Uterus (tissue), 2 donors: ENCODE data around the gene PLB1.

Experiments used
- POLR2A ChIP-seq, 2 donors: fragments of 450-650 bp; IDR thresholded peaks; one replicate each; pipeline ENCODE4 v1.6.1; 2016; ENCODE audit warnings: antibody characterized with exemption in 2 of 2, mild to moderate bottlenecking in 1 of 2, moderate library complexity in 1 of 2
- TF ChIP-seq, protein P1 (sequence below), 4 experiments: fragments of 200-600 bp in 2 of 4; fragments of 450-650 bp in 2 of 4; sonication (generic) in 2 of 4; IDR thresholded peaks; one replicate each; pipeline ENCODE4 v1.5.1; 2016 to 2019; ENCODE audit warnings: antibody characterized with exemption in 4 of 4, mild to moderate bottlenecking in 2 of 4, moderate library complexity in 1 of 4

DNA sequence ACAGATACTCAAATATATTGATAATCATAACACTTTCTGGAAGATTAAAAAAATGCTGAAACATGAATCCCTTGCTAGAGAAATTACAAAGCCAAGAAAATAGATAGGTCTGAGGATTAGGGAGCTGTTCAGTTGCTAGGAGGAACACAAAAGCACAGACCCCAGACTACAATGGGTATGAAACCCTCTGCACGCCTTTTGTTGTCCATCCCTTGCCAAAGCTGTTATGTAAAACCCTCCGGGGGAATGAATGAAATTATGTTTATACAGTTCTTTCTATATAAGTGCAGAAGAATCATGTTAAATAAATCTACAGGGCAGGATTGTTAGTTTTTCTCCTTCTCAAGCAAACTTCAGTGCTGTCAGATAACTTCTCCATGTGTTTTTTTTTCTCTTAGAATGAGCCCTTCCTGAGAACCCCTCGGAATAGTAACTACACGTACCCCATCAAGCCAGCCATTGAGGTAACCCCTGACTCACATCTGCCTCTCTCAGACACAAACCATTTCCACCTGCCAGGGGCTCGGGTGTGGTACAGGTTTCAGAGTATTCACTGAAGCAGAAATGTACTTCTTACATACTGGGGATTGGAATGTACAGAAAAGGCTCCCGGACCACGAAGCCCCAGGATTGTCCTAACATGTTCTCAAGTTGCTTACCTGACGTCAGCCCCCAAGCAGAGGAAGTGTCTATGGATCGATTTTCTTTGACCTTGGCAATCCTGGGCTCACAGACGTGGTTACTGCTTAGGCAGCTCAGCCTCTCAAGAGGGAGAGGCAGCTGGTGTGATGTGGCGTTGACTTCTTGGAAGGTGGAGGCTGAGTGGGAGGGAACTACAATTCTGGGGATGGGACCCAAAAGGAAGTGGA lies 118.0 kb downstream of the PLB1 start:
- no peak for TF ChIP-seq POLR2A (IDR thresholded peaks at IDR 0.05)
- TF ChIP-seq, protein P1, sequence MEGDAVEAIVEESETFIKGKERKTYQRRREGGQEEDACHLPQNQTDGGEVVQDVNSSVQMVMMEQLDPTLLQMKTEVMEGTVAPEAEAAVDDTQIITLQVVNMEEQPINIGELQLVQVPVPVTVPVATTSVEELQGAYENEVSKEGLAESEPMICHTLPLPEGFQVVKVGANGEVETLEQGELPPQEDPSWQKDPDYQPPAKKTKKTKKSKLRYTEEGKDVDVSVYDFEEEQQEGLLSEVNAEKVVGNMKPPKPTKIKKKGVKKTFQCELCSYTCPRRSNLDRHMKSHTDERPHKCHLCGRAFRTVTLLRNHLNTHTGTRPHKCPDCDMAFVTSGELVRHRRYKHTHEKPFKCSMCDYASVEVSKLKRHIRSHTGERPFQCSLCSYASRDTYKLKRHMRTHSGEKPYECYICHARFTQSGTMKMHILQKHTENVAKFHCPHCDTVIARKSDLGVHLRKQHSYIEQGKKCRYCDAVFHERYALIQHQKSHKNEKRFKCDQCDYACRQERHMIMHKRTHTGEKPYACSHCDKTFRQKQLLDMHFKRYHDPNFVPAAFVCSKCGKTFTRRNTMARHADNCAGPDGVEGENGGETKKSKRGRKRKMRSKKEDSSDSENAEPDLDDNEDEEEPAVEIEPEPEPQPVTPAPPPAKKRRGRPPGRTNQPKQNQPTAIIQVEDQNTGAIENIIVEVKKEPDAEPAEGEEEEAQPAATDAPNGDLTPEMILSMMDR (IDR thresholded peaks at IDR 0.05) = no peak
